GM12872 (cell line): ENCODE data around the gene WDR49.

Experiments
- TF ChIP-seq, protein P1 (sequence below): IDR thresholded peaks from 3 replicates; pipeline ENCODE4 v1.5.1; 2011; ENCODE audit warnings: low read depth, mild to moderate bottlenecking, low read length, moderate library complexity; ENCODE audit not compliant: insufficient read depth

The WDR49 gene

DNA sequence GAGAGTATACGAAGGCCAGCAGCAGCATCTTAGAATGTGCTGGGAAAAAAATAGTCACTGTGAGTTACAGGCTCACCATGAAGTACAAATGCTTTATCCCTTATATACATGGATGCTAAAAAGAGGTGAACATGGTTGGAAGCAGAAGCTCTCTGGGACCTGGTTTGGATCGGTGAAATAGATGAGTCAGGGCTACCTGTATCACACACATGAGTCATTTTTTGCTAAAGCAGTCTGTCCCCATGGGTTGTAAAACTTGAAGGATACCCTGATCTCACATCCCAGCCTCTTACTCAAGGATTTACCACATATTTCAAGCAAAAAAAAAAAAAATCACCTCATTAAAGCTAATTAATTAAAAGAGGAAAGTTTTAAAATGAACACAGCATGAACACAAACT, 173.0 kb downstream of the WDR49 start:
- TF ChIP-seq, protein P1, sequence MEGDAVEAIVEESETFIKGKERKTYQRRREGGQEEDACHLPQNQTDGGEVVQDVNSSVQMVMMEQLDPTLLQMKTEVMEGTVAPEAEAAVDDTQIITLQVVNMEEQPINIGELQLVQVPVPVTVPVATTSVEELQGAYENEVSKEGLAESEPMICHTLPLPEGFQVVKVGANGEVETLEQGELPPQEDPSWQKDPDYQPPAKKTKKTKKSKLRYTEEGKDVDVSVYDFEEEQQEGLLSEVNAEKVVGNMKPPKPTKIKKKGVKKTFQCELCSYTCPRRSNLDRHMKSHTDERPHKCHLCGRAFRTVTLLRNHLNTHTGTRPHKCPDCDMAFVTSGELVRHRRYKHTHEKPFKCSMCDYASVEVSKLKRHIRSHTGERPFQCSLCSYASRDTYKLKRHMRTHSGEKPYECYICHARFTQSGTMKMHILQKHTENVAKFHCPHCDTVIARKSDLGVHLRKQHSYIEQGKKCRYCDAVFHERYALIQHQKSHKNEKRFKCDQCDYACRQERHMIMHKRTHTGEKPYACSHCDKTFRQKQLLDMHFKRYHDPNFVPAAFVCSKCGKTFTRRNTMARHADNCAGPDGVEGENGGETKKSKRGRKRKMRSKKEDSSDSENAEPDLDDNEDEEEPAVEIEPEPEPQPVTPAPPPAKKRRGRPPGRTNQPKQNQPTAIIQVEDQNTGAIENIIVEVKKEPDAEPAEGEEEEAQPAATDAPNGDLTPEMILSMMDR, result no peak

DNA sequence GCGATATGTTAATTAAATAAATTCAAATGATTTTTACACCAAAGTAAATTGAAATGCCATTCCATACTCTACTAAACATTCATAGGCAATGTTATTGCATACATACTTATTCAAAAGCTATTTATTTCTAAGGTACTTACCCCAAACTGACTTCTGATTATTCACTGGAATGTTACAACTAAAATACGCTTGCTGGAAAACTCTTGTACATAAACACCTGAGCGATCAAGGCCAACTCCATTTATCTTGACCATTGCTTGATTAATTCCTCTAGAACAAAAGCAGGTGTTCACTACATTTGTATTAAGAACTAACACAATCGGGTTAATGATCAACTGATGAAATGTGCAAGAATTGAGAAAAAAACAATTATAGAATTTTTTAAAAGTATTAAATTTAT, 179.9 kb downstream of the WDR49 start, which contains the start of gene SERPINI2:
SERPINI2 (minus strand) TSS at position 180 of the 400 bp plus-strand sequence. CDS start 2,208 bp downstream, outside the sequence.
- TF ChIP-seq, protein P1, result no peak

DNA sequence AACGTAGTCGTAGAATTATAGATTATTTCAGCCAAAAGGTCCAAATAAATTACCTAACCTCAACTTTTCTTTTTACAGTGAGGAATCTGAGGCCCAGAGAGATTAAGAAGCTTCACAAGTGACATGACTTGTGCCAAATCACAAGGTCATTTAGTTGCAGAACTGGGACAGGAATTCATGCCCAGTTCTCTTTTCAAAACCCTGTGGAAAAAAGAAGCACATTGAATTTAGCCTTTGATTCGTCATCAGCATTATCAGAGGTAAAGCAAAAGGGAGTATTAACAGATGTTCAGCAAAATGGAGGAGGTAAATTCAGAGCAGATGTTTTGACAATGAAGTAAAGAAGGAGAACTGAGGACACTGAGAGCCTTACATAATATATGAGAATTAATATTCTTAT, 184.4 kb downstream of the WDR49 start:
- TF ChIP-seq, protein P1, result no peak

DNA sequence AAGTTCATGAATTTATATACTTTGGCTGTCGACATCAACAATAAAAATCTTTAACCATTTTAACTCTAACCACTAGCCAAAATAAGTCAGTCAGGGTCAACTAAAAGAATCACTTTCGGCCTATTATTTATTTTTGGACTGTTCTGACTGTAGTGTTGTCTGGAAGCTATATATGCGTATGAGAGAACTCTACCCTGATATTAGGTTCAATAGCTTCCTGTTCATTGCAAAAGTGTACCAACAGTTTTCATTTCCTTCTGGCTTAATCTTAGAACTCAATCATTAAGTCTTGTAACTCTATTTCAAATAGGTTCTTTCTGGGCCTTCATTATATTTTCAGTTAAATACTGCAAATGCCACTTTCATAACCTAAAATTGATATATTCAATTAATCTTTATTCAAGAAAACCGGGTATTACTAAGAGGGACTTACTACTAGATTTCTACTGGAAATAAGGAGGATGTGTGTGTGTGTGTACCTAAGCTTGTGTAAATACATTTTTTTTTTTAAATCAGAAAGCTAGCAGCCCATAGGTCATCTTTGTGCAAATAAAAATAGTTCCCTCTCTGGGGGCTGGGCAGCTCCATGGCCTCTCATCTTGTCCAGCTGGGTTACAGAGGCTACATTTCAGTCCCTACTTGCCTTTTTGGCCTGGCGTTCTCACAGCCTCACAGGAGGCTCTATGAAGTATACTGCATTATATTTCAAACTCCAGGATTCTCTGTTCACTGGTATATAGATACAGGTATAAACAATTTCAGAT, 185.7 kb downstream of the WDR49 start:
- TF ChIP-seq, protein P1, result no peak

DNA sequence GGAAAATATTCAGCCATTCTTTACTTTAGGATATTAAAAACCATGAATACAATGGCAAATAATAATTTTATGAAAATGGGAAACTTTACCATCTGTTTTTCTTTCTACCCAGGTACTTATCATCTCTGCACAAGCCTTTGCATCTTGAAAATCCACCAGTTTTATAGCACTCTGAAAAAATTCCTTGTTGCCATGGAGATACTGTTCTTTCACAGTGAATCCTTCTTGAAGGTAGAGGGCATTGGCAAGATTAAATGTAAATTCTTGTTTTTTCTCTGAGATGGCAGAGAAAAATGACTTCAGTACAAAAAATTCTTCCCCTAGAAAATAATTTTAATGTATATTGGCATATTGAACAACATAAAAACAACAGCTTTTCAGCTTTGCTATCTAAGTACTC, 186.8 kb downstream of the WDR49 start:
- TF ChIP-seq, protein P1, result no peak

DNA sequence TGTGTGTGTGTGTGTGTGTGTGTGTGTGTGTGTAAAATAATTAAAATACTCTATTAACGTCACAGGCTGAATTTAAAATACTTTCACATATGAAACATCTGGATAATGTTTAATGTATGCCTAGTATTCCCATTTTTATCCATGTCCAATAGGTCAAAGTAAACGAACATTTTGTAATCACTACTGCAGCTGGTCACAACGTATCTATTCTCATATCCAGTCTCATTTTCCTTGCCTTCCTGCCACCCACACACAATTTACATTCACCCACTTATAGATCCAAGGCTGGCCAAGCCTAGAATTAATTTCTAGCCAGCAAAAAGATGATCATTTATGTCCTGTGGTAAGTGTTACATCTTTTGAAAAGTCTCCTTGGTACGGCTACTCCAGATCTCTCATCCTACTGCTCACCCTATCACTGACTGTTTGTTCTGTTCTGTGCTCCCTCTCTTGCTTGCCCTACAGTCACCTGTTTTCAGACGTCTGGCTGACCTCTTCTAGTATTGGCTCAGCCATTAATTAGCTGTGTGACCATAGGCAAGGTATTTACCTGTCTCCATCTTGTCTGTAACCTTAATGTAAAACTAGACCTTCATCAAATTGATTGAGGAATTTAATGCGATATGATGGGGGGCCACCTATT, 197.5 kb downstream of the WDR49 start:
- TF ChIP-seq, protein P1, result no peak

DNA sequence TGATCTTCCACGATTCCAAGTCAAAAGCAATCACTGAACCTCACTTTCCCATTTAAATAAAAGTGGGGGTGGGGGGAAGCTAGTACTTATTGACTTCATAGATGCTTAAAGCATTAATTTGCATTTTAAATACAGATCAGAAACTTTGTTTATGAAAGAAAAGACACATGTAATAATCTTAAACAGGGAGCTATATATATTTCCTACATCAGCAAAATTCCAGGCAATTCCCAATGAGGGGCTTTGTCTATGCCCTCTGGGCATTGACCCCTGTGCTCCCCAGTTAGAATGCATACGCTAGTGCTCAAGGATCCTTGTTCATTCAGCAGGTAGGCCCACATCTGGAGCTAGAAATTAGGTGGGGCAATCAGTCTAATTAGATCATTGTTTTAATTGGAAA, 199.9 kb downstream of the WDR49 start:
- TF ChIP-seq, protein P1, result no peak
